ELF-1 (cell line): ENCODE data around the gene PGM2.
"Not testable (repeated sequence)": the region's sequence is repeated elsewhere in the genome, so short reads cannot be mapped to it uniquely, and the experiment has no call there.

Experiments
- DNase-seq: peaks from one replicate; pipeline ENCODE4 v3.0.0-alpha.2; 2016; ENCODE audit warnings: low read depth, low spot score

PGM2 gene

GRCh38 chr4:37826295-37827029, at the start of gene PGM2:
PGM2 (plus strand) TSS chr4:37826686; CDS start chr4:37826733, 47 bp downstream.
- peak; percentile 87 for DNase-seq

DNA sequence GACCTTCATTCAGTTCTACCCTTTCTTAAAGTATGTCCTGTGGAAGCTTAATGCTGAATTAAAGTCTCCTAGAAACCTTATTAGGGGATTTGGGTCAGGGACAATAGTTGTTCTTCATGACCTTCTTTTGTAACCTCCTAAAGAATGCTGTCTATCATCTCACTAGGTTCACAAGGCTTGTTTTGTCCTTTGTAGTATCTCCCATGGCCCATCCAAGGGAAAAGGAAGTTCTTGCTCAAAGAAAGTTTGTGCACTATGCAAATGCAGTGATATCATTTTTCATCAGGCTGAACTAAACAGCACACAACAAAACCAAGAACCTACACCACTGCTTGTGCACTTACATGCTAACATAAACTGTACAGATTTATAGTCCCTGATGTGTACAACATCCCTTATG, 46.6 kb upstream of the PGM2 start:
- no peak for DNase-seq

DNA sequence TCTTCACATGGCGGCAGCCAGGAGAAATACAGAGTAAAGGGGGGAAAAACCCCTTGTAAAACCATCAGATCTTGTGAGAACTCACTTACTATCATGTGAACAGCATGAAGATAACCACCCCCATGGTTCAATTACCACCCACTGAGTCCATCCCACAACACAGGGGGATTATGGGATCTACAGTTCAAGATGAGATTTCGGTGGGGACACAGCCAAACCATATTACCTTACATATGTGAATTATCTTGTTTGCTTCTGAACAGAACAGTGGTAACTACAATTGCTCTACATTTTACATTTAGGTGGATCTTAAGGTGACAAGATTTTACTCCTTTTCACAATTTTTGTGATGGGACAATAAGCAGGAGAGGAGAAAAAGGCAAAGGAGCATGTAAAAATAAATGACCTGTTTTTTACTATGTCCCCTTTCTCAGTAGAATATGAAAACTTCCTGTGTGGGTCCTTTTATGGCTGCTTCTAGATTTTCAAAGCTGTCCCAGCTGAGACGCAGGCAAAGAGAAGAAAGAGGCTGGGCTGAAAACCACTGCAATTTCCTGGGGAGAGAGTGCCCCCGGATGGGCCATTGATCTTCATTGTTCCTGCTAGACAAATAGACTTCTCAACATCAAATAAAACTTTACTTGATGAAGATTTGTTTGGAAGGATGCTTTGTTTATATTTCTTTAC, 45.9 kb upstream of the PGM2 start:
- peak; percentile 7 for DNase-seq

DNA sequence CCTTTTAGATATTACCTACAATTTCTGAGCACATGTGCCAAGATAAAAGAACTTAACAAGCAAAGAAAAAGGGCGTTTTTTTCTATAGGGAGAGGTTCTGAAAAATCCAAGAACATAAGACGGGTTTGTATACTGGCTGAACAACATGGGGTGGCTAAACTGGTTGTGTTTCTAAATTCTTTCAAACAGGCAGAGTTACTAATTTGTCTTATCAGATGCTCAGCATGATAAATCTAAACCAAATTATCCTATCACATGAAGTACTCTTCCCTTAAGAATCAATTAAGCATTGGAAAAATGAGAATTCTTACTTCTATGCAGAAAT, 45.4 kb upstream of the PGM2 start:
- DNase-seq = no peak

GRCh38 chr4:37786267-37786666, 40.2 kb upstream of the PGM2 start:
- DNase-seq = not testable (repeated sequence)

- not testable (repeated sequence) for DNase-seq
Observed at GRCh38 chr4:37787883-37788460, 38.5 kb upstream of the PGM2 start.

DNA sequence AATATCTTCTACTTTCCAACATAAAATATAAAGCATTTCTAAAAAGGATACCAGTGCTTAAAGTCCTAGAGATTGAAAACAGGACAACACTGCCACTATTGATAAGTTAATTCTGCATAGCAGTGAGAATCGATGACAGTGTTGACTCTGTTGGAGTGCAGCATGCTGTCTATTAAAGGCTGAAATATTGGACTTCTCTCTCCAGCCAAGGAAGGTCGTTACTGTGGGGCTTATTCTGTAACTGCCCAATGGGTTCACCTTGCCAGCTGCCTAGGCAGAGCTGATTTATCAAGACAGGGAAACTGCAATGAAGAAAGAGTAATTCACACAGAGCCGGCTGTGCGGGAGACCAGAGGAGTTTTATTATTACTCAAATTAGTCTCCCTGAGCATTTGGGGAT, 37.7 kb upstream of the PGM2 start:
- no peak for DNase-seq

DNA sequence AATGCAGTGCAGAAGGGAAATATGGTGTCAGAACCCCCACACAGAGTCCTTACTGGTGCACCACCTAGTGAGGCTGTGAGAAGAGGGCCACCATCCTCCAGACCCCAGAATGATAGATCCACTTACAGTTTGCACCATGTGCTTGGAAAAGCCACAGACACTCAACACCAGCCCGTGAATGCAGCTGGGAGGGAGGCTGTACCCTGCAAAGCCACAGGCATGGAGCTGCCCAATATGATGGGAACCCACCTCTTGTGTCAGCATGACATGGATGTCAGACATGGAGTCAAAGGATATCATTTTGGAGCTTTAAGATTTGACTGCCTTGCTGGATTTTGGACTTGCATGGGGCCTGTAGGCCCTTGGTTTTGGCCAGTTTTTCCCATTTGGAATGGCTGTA, 34.2 kb upstream of the PGM2 start:
- no peak for DNase-seq

DNA sequence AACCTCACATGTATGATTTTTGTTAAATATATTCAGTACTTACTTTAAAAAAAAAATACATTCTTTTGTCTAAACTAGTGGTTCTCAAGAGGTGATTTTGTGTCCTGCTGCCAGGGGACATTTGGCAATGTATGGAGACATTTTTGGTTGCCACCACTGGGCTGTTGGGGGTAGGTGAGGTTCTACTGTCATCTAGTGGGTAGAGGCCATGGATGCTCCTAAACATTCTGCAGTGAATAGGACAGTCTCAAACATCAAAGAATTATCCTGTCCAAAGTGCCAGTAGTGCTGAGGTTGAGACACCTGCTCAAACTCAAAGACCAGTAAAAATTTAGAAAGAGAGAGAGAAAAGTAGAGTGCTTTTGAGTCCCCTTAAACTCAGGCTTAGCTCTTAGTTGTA, 32.9 kb upstream of the PGM2 start:
- DNase-seq = no peak

DNA sequence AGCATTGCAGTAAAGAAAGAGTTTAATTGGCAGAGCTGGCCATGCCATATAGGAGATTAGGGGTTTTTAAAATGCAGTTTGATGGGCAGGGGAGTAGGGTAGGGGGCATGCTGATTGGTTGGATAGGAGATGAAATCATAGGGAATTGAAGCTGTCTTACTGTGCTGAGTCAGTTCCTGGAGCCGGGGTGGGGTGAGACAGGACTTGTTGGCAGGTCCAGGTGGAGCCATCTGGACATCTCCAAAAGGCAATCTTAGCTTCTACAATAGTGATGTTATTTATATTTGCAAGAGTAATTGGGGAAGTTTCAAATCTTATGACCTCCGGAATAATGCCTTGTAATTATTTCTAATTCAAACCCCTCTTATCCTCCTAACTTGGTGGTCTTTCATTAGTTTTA, 32.4 kb upstream of the PGM2 start:
- DNase-seq = no peak

DNA sequence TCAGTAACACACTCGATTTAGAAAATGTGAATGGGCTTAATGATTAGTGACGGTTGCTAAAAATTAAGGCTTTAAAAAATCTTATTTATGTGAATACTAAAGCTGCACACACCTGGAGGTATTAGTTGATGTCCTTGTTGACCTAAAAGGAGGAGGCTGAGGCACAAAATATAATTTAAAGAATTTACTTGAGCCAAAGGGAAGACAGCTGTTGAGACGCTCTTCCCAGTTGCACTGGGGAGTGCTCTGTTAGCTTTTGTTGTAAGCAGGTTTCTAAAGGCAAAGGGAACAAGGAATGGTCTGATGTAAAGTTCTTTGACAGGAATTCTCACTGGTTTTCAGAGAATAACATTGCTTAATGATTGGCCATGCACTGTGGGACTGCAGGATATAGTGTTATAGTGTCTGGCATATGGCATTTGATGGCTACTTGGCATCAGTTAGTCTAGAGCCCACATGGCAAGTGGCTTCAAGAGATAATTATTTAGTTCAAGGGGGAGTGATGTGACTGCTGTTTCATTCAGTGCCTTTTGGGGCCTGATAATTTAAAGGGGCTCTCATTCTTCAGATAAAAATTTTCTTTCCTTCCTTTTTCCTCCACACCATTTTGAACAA, 30.8 kb upstream of the PGM2 start:
- DNase-seq = no peak

DNA sequence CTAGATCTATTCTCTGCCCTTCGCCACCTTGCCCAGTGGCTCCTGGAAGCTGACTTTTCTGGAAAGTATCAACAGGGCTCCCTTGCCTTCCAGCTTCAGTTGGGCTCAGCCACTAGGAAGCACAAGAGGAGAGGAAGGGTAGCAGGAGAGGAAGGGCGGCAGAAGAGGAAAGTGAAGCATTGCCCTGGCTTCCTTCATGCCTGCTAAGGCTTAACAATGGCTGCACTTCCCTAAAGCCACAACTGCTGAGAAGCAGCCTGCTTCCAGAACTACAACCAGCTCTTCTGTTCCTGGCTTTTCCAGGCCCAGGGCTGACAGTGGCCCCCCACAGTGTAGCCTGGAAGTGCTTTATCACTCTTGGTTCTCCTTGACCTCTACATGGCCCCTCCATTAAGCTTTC, 29.1 kb upstream of the PGM2 start:
- DNase-seq = no peak

- no peak for DNase-seq
Observed at GRCh38 chr4:37797923-37798322, 28.6 kb upstream of the PGM2 start.

DNA sequence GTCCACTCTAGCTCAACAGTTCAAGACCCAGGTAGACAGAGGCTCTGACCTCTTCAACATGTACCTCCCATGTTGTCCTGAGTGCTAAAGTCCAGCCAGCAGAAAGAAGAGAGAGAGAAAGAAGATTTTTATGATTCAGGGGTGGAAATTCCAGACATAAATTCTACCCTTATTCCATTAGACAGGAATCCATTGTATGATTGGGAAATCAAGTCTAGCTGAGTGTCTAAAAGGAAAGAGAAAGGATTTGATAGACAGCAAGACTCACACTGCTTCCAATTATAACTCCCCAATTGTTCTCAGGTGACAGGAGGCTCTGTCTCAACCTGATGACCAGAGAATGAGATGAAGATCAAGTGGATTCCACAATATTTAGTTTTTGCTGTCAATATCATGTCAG, 27.9 kb upstream of the PGM2 start:
- DNase-seq = no peak

GRCh38 chr4:37799941-37800554, 26.4 kb upstream of the PGM2 start:
- no peak for DNase-seq

DNA sequence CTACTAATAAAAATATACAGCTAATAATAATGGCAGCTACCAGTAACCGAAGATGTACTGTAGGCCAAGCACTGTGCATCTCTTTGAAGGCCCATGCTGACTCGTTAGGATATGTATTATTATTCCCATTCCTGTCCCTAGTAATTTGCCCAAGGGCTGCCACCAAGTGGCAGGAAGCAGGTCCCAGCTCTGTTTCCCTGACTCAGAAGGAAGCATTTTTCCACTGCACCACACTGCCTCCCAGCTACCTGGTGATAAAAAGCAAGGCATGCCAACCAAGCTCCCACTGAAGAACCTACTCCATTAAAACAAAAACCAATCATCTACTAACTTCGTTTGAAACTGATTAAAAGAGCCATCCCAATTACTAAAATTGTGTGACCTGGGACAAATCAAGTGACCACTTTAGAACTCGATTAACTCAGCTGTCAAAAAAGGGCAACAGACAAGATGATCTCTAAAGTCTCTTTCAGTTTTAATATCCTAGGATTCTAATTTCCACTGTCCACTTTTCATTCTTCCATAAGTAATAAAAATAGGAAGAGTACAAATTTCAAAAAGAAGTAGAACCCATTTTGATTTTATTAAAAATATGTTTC, 24.3 kb upstream of the PGM2 start:
- DNase-seq = peak; percentile 80

DNA sequence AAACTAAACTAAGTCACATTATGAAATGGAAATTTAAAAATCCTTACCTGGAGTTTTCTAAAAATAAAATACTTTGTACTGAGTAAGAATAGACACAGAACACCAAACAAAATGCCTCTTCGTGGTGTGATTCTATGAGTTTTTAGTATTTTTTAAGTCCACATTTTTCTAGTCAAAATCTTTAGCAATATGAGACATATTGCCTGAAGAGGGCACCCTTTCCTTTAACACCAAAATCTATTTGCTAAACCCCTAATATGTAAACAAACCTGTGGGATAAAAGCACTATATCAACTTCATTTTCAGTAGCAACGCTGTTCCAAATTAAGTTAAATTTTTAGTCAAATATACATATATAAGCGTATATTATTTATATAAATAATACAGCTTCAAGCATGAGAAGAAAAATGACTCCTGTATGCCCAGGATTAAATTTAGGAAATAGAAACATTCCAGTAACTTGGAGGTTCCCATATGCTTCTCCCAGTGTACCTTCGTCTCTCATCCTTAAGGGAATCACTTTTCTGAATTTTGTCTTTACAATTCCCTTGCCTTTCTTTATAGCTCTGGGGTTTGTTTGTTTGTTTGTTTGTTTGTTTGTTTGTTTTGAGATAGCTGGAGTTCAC, 23.0 kb upstream of the PGM2 start:
- no peak for DNase-seq

DNA sequence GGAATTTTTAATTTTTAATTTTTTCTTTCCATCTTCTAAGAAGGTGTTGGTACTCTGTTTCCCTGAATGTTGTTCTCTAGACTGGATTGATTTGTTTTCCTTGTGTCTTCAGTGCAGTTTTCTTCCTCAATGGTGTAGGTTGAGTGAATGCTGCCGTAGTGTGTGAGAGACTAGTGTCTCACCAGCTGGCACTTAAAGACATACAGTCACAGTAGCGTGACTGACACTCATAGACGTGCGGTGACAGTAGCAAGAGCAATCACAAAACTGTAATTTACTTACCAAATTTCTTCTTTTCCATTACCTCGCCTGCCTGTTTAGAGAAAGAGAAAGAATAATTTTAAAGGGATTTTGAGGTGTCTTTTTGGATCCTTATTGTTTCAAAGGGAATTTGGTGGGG, 21.4 kb upstream of the PGM2 start:
- no peak for DNase-seq

DNA sequence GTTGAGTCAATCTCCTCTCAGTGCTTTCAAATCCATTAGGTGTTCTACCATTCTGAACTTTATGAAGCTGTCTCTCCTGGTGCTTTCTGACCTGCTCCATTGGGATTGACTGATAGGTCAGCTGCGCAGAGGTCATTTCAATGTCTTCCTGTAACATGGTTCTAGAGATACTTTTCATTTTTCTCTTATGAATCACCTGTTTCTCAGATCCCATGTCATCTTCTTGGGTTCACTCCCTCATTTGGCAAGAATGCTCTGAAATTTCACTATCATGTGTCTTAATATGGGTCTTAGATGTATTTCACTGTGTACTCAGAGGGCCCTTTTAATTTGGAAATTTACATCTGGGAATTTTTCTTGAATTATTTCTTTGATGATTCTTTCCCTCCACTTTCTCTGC, 13.8 kb upstream of the PGM2 start:
- no peak for DNase-seq

DNA sequence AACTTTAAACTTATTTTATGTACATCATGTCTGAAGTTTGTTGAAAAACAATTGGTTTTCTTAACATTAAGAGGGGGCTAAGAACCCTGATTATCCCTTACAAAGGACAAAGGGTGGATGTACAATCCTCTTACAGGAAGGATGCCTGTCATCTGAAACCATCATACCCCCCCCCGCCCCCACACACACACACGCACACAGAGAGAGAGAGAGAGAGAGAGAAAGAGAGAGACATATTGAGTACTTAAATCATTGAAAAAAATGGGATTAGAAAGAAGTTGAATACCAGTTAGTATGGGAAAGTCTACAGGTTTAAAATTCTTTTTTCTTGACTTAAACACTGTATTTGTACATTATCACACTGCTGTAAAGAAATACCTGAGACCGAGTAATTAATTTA, 10.9 kb upstream of the PGM2 start:
- DNase-seq = no peak

GRCh38 chr4:37816006-37816405, 10.5 kb upstream of the PGM2 start:
- DNase-seq = no peak

DNA sequence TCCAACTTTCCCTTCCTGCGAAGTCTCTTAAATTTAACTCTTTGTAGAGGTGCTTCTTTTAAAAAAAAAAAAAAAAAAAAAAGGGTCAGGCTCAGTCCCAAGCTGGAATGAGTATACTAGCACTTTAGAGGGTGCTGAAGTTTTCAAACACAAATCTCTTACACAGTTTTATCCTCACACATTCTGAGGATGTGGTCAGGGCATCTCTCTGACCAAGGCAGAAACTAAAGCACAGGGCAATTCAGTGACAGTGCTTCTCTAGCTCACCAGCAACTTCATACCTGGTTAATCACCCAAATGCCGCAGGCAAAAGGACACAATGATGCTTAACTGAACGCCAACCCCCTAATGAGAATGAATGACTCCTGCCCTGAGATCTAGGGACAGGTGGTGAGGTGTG, 9.8 kb upstream of the PGM2 start:
- DNase-seq = no peak
